HepG2 (cell line): ENCODE measurements around the gene ILRUN. TPM values are rescaled to one million over a fixed set of nuclear protein-coding genes. Genes with fewer than 3 reads are reported as not detected.

ENCODE experiments used
- ATAC-seq: fragments of 200-7000 bp; cut with Tn5 transposase; 3 replicates; pipeline ENCODE4 v1.9.1; 2020; ENCODE audit warnings: mild to moderate bottlenecking, moderate library complexity
- BruUV-seq: library from RNA; stranded (reverse); fragments of 400-500 nt; replicated peaks from 2 replicates; lab custom pipeline; 2021; lab: Mats Ljungman, UMichigan
- CTCF ChIA-PET: fragments of 300-600 bp; formaldehyde crosslinking; extraction: SDS; loops from one replicate; lab custom pipeline; 2021; ENCODE audit warnings: low total read pairs, inconsistent platforms, low intra/inter-chr PET ratio; lab: Yijun Ruan, JAX
- POLR2A ChIA-PET: fragments of 350-600 bp; sonication (Branson Sonifier 250); formaldehyde crosslinking; loops from one replicate; lab custom pipeline; 2020; ENCODE audit warnings: antibody characterized with exemption, inconsistent platforms; lab: Yijun Ruan, JAX
- DNase-seq: peaks from one replicate; pipeline ENCODE4 v3.0.0-alpha.2; 2015; ENCODE audit warnings: low spot score
- FAIRE-seq: peaks from 3 replicates; lab custom pipeline; 2011; peaks lifted over from hg19 to GRCh38; lab: Jason Lieb, UNC
- H2AFZ ChIP-seq: one replicate; pipeline ENCODE4 v1.6.1; 2011; ENCODE audit warnings: low read length, inconsistent platforms
- H3K27ac ChIP-seq: fragments of 300-600 bp; 3 replicates; pipeline ENCODE4 v1.8.0; 2011; ENCODE audit warnings: mixed run types, mild to moderate bottlenecking, mixed read lengths, low read length, inconsistent platforms; ENCODE audit not compliant: insufficient read depth; ENCODE audit errors: extremely low read length
- H3K27me3 ChIP-seq, 2 experiments: fragments of 200-600 bp in 1 of 2; 2 replicates in 1 of 2; 3 replicates in 1 of 2; pipeline versions ENCODE4 v1.6.0 to v1.8.0; 2011; ENCODE audit warnings: low read length in 2 of 2, mild to moderate bottlenecking in 2 of 2, moderate library complexity in 2 of 2, inconsistent platforms in 1 of 2; ENCODE audit not compliant: insufficient read depth in 2 of 2, control insufficient read depth in 1 of 2
- H3K36me3 ChIP-seq, 2 experiments: fragments of 200-600 bp in 1 of 2; replicated peaks in 1 of 2; 2 replicates in 1 of 2; 3 replicates in 1 of 2; pipeline versions ENCODE4 v1.5.1 to v1.8.0; 2011; ENCODE audit warnings: low read length in 2 of 2, inconsistent platforms in 1 of 2; ENCODE audit not compliant: insufficient read depth in 2 of 2, control insufficient read depth in 1 of 2
- H3K4me1 ChIP-seq: 2 replicates; pipeline ENCODE4 v1.5.1; 2012; ENCODE audit warnings: low read length, inconsistent platforms; ENCODE audit not compliant: insufficient read depth
- H3K4me2 ChIP-seq: 2 replicates; pipeline ENCODE4 v1.6.0; 2011; ENCODE audit warnings: low read depth, low read length, inconsistent platforms
- H3K4me3 ChIP-seq, 3 experiments: fragments of 200-600 bp in 1 of 3; sonication (generic), shearing (Covaris generic) in 1 of 3; replicated peaks in 1 of 3; 2 replicates each; pipeline ENCODE4 v1.5.1; 2011 to 2016; ENCODE audit warnings: low read length in 3 of 3, inconsistent platforms in 2 of 3, low read depth in 2 of 3, mild to moderate bottlenecking in 2 of 3, control low read depth in 1 of 3, mixed read lengths in 1 of 3; ENCODE audit not compliant: insufficient read depth in 1 of 3
- H3K79me2 ChIP-seq: one replicate; pipeline ENCODE4 v1.6.1; 2011; ENCODE audit warnings: low read length, inconsistent platforms; ENCODE audit not compliant: insufficient read depth
- H3K9ac ChIP-seq: 2 replicates; pipeline ENCODE4 v1.6.0; 2011; ENCODE audit warnings: mild to moderate bottlenecking, low read depth, low read length, inconsistent platforms; ENCODE audit not compliant: insufficient read depth
- H3K9me3 ChIP-seq: 2 replicates; pipeline ENCODE4 v1.5.1; 2012; ENCODE audit warnings: mild to moderate bottlenecking, low read length
- H4K20me1 ChIP-seq: 2 replicates; pipeline ENCODE4 v1.6.0; 2011; ENCODE audit warnings: inconsistent platforms, mild to moderate bottlenecking, low read length, moderate library complexity; ENCODE audit not compliant: insufficient read depth
- E2F5 ChIP-seq: sonication (generic); formaldehyde crosslinking; conservative IDR thresholded peaks from 2 replicates; pipeline ENCODE4 v1.4.0; 2020; ENCODE audit warnings: missing genetic modification reagents
- MZF1 ChIP-seq: sonication (generic); formaldehyde crosslinking; IDR thresholded peaks from 2 replicates; pipeline ENCODE4 v1.8.1; 2023; ENCODE audit warnings: mild to moderate bottlenecking, missing genetic modification reagents, borderline replicate concordance
- NKX3-1 ChIP-seq: sonication (generic); formaldehyde crosslinking; IDR thresholded peaks from 2 replicates; pipeline ENCODE4 v1.5.0; 2020; ENCODE audit warnings: missing genetic modification reagents
- NR2F6 ChIP-seq, 2 experiments: IDR thresholded peaks; 2 replicates each; pipeline ENCODE4 v1.6.1; 2016; ENCODE audit warnings: antibody characterized with exemption in 1 of 2, mild to moderate bottlenecking in 1 of 2
- PBX2 ChIP-seq: IDR thresholded peaks from 2 replicates; pipeline ENCODE4 v1.6.1; 2016; ENCODE audit warnings: control low read depth
- SRF ChIP-seq: IDR thresholded peaks from 2 replicates; pipeline ENCODE4 v1.6.1; 2011; ENCODE audit warnings: mild to moderate bottlenecking, low read depth, low read length, moderate library complexity
- ZNF432 ChIP-seq: sonication (generic); formaldehyde crosslinking; IDR thresholded peaks from 2 replicates; pipeline ENCODE4 v1.5.0; 2020; ENCODE audit warnings: missing genetic modification reagents, mild to moderate bottlenecking, borderline replicate concordance
- ZNF513 ChIP-seq: sonication (generic); formaldehyde crosslinking; conservative IDR thresholded peaks from 2 replicates; pipeline ENCODE4 v1.5.0; 2020; ENCODE audit warnings: missing genetic modification reagents
- ZNF564 ChIP-seq: sonication (generic); formaldehyde crosslinking; IDR thresholded peaks from 2 replicates; pipeline ENCODE4 v1.8.1; 2023; ENCODE audit warnings: mild to moderate bottlenecking, missing genetic modification reagents
- ZNF614 ChIP-seq: IDR thresholded peaks from 2 replicates; pipeline ENCODE4 v1.6.1; 2018; ENCODE audit warnings: missing biosample characterization, missing genetic modification reagents, inconsistent platforms, borderline replicate concordance
- ZNF724P ChIP-seq: sonication (generic); formaldehyde crosslinking; IDR thresholded peaks from 2 replicates; pipeline ENCODE4 v1.8.0; 2022; ENCODE audit warnings: missing genetic modification reagents, borderline replicate concordance
- WGBS: methylation state at CpG from one replicate; pipeline ENCODE4 v1.1.6; 2017; ENCODE audit warnings: low lambda C conversion rate; 5-methylcytosine and 5-hydroxymethylcytosine counted together
- in situ Hi-C: cut with HindIII; loops from 2 replicates; pipeline ENCODE4 v1.10.0; 2017; ENCODE audit warnings: low pct_unique_long_range_greater_than_20kb; ENCODE audit not compliant: extremely low pct_ligation_motif_present
- intact Hi-C: fragments of 100-400 bp; cut with micrococcal nuclease; formaldehyde crosslinking; loops from one replicate; pipeline ENCODE4 v1.10.0; 2022; ENCODE audit not compliant: unreplicated experiment
- polyA plus RNA-seq, 8 experiments: library from polyadenylated mRNA; depleted of rRNA in 3 of 8; stranded (reverse) in 7 of 8; unstranded in 1 of 8; fragments of >200 nt; fragmentation: Illumina TruSeq in 4 of 8; extraction: Trizol in 4 of 8; gene quantifications; 2 replicates each; pipeline versions ENCODE4 v1.2.1 to v1.2.3, GENCODE V29; 2011 to 2016; ENCODE audit warnings: low read depth in 4 of 8, missing spikeins in 1 of 8, mixed read lengths in 1 of 8; ENCODE audit not compliant: insufficient read depth in 1 of 8
- total RNA-seq, 5 experiments: library from RNA; depleted of rRNA; stranded (reverse); fragments of >200 nt; fragmentation: Illumina TruSeq; extraction: Trizol; gene quantifications; 2 replicates each; pipeline ENCODE4 v1.2.3, GENCODE V29; 2016; ENCODE audit warnings: low read depth in 1 of 5
- TF ChIP-seq, protein P1 (sequence below): sonication (generic); formaldehyde crosslinking; IDR thresholded peaks from 2 replicates; pipeline ENCODE4 v1.5.0; 2020; ENCODE audit warnings: mild to moderate bottlenecking, low read depth, missing genetic modification reagents, borderline replicate concordance

The ILRUN gene
- total and polyA plus RNA-seq, 2 of the 13 experiments (the other 11 are each of a cell fraction or from before 2014, with no cell fraction given) = 45.5 to 66.6 TPM

DNA sequence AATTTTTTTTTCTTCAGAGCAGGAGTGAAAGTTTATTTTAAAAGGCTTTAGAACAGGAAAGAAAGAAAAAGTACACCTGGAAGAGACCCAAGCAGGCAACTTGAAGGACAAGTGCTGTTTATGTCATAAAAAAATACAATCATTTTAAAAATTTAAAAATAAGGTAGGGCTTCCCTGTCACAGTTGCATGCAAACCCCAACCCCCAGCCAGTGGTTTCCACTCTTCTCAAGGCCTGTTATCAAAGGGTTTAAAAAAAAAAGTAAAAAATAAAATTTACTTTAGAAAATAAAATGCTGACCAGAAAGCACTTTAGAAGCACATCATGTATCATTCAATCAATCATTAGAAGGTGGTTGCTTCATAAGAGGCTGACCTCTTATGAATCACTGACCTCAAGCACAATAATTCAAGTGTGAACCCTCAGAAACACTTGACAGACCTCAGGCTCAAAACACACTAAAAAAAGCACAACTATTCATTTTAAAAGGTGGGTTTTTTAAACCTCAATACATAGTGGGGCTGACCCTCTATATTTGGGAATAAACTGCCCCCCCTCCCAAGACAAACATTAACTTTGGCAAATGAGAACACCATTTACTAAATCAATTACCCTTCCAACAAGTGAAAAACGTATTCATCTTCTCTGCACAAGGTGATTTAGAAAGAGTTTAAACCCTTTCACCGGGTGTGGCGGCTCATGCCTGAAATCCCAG is 15.6 kb downstream of the ILRUN start:
- Histone ChIP-seq H2AFZ (no peak overlapping the region), H3K79me2 (peaks cover 90% of the 10 kb centered on the region), H3K4me3 (no peak overlapping the region), H3K4me1 (peaks cover 57% of the 10 kb centered on the region), H4K20me1 (peaks cover 9% of the 10 kb centered on the region; the same call in 1 of the 2 replicates), H3K27ac (peak overlapping the region; percentile 40), H3K4me2 (peak overlapping the region; percentile 25; the same call in 1 of the 2 replicates), H3K9ac (no peak overlapping the region), H3K36me3 (no peaks in the 10 kb centered on the region; a peak in 1 of 5 replicates), H3K27me3 (no peaks in the 10 kb centered on the region), H3K9me3 (no peaks in the 10 kb centered on the region)
- in situ Hi-C loops = no loop called here
- no peak for DNase-seq
- POLR2A ChIA-PET = interaction anchor here (0.7 to 1.2 kb wide), 3 partner anchors 12 to 24 kb away, joined by 3 to 8 read pairs (median 3); partner anchors contain the start of gene ILRUN
- CTCF ChIA-PET = no interaction called here
- no TSS peak for BruUV-seq
- no peak for FAIRE-seq
- no peak for ATAC-seq
- 68% methylated on average over 3 of the region's 3 CpGs for WGBS
- intact Hi-C loops = no loop called here
- TF ChIP-seq ZNF432 (CRISPR knock-in tag) (no peak), SRF (peak; percentile 68; the same call in 1 of the 2 replicates), MZF1 (no peak), NR2F6 (IDR thresholded peaks at IDR 0.05) (no peak), NR2F6 (CRISPR knock-in tag; IDR thresholded peaks at IDR 0.05) (0 out of 2 replicates have a peak, but pooled peaks have one; percentile 32), ZNF724P (CRISPR knock-in tag) (no peak), ZNF614 (CRISPR knock-in tag) (no peak), ZNF513 (CRISPR knock-in tag) (no peak), NKX3-1 (no peak), ZNF564 (no peak), PBX2 (CRISPR knock-in tag) (no peak), E2F5 (CRISPR knock-in tag) (no peak)
- TF ChIP-seq, protein P1, sequence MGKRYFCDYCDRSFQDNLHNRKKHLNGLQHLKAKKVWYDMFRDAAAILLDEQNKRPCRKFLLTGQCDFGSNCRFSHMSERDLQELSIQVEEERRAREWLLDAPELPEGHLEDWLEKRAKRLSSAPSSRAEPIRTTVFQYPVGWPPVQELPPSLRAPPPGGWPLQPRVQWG = no peak
